WTC11 (cell line): ENCODE measurements around the gene BRD4.

Experiments
- AR ChIP-seq: fragments of 250-450 bp; sonication (Bioruptor Pico); IDR thresholded peaks from 2 replicates; pipeline ENCODE4 v1.9.0; 2021; ENCODE audit warnings: mild to moderate bottlenecking
- ARID4B ChIP-seq: sonication (generic); formaldehyde crosslinking; IDR thresholded peaks from 2 replicates; pipeline ENCODE4 v1.8.0; 2023; ENCODE audit warnings: missing genetic modification reagents, mild to moderate bottlenecking, borderline replicate concordance
- CBFB ChIP-seq: sonication (generic); formaldehyde crosslinking; IDR thresholded peaks from 2 replicates; pipeline ENCODE4 v1.8.1; 2022; ENCODE audit warnings: mild to moderate bottlenecking, low read depth, missing genetic modification reagents
- CTCF ChIP-seq: fragments of 200-600 bp; IDR thresholded peaks from 2 replicates; pipeline ENCODE4 v1.8.0; 2022; ENCODE audit warnings: antibody characterized with exemption
- NR1H2 ChIP-seq: sonication (generic); formaldehyde crosslinking; IDR thresholded peaks from 2 replicates; pipeline ENCODE4 v1.9.0; 2021; ENCODE audit warnings: mild to moderate bottlenecking, moderate library complexity, missing genetic modification reagents
- NR2C2 ChIP-seq: sonication (generic); formaldehyde crosslinking; IDR thresholded peaks from 2 replicates; pipeline ENCODE4 v1.8.0; 2022; ENCODE audit warnings: mild to moderate bottlenecking, missing genetic modification reagents
- RELA ChIP-seq: sonication (generic); formaldehyde crosslinking; IDR thresholded peaks from 2 replicates; pipeline ENCODE4 v1.8.1; 2022; ENCODE audit warnings: missing genetic modification reagents, mild to moderate bottlenecking, borderline replicate concordance
- TCF7 ChIP-seq: sonication (generic); formaldehyde crosslinking; IDR thresholded peaks from 2 replicates; pipeline ENCODE4 v1.8.0; 2022; ENCODE audit warnings: mild to moderate bottlenecking, low read depth, missing genetic modification reagents, moderate library complexity
- TEAD4 ChIP-seq: sonication (generic); formaldehyde crosslinking; IDR thresholded peaks from 2 replicates; pipeline ENCODE4 v1.8.0; 2022; ENCODE audit warnings: mild to moderate bottlenecking, missing genetic modification reagents
- ZNF121 ChIP-seq: sonication (generic); formaldehyde crosslinking; IDR thresholded peaks from 2 replicates; pipeline ENCODE4 v1.8.0; 2023; ENCODE audit warnings: missing genetic modification reagents
- ZSCAN18 ChIP-seq: fragments of 250-450 bp; sonication (Bioruptor Pico); IDR thresholded peaks from 2 replicates; pipeline ENCODE4 v2.1.2; 2022; ENCODE audit warnings: mild to moderate bottlenecking, moderate library complexity

GRCh38 chr19:15255359-15255990 lies 76.9 kb downstream of the BRD4 start:
- TF ChIP-seq ARID4B (no peak), CTCF (no peak), CBFB (CRISPR knock-in tag) (no peak), RELA (CRISPR knock-in tag) (no peak), NR2C2 (CRISPR knock-in tag) (no peak), ZSCAN18 (CRISPR knock-in tag) (no peak), TEAD4 (CRISPR knock-in tag) (no peak), TCF7 (no peak), AR (CRISPR knock-in tag) (no peak), NR1H2 (CRISPR knock-in tag) (no peak), ZNF121 (CRISPR knock-in tag) (no peak)
